ENCODE results near the gene TIMM44.

DNA sequence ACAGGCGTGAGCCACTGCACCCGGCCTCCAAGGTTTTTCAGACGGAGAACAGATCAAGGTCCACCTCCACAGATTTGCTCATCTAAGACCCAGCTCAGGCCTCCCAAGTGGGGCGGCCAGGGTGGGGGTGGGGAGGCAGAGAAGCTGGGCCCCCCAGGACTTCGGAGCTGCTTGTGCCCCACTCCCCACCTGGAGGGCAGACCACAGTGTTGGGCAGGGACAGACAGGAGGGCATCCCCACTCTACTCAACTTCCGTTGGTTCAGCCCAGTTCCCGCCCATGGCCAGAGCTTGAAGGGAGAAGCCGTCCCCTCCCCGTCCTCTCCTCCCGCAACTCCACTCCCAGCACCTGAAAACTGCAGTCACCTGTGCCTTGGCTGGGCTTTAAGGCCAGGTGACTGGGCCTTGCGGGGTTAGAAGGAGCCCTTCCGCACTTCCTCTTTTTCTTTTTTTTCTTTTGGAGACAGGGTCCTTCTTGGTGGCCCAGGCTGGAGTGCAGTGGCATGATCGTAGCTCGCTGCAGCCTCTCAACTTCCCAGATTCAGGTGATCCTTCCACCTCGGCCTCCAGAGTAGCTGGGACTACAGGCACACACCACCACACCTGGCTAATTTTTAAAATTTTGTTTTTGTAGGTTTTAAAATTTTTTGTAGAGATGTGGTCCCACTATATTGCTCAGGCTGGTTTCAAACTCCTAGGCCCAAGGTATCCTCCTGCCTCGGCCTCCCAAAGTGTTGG is 55.9 kb downstream of the TIMM44 start:
- no peak for TF ChIP-seq BACH2 (CRISPR knock-in tag; IDR thresholded peaks at IDR 0.05; ENCODE audit: borderline replicate concordance)
- no peak for TF ChIP-seq RARB (CRISPR knock-in tag; IDR thresholded peaks at IDR 0.05)
- TF ChIP-seq, protein P1, sequence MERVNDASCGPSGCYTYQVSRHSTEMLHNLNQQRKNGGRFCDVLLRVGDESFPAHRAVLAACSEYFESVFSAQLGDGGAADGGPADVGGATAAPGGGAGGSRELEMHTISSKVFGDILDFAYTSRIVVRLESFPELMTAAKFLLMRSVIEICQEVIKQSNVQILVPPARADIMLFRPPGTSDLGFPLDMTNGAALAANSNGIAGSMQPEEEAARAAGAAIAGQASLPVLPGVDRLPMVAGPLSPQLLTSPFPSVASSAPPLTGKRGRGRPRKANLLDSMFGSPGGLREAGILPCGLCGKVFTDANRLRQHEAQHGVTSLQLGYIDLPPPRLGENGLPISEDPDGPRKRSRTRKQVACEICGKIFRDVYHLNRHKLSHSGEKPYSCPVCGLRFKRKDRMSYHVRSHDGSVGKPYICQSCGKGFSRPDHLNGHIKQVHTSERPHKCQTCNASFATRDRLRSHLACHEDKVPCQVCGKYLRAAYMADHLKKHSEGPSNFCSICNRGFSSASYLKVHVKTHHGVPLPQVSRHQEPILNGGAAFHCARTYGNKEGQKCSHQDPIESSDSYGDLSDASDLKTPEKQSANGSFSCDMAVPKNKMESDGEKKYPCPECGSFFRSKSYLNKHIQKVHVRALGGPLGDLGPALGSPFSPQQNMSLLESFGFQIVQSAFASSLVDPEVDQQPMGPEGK (CRISPR knock-in tag; IDR thresholded peaks at IDR 0.05; ENCODE audit: borderline replicate concordance): no peak
- no peak for TF ChIP-seq ESRRG (CRISPR knock-in tag; IDR thresholded peaks at IDR 0.05)
- TF ChIP-seq ZNF70 (CRISPR knock-in tag; IDR thresholded peaks at IDR 0.05): no peak
- TF ChIP-seq ZFP3 (CRISPR knock-in tag; IDR thresholded peaks at IDR 0.05): no peak
